ENCODE measurements around the gene LRP1.

- TF ChIP-seq CTCF (conservative IDR thresholded peaks at IDR 0.05; ENCODE audit: low read length) = no peak
- TF ChIP-seq EZH2phosphoT487 (IDR thresholded peaks at IDR 0.05; ENCODE audit: borderline replicate concordance) = no peak
Measured at GRCh38 chr12:57146961-57147944, 19.0 kb downstream of the LRP1 start, which contains the start of gene LRP1-AS.

Data from Loucy (cell line).